Effector memory CD8-positive, alpha-beta T cell (primary cell): ENCODE measurements around the gene CCDC74B.
A peak's percentile ranks its signal among the peaks of the same experiment; 100 is the strongest.
"Not testable (repeated sequence)": the region's sequence is repeated elsewhere in the genome, so short reads cannot be mapped to it uniquely, and the experiment has no call there.

Experiments
- ATAC-seq: fragments of 150-1000 bp; cut with Tn5 transposase; replicated peaks from 2 replicates; pipeline ENCODE4 v1.10.0; 2021; ENCODE audit warnings: mild to moderate bottlenecking, moderate library complexity
- DNase-seq, 3 experiments: peaks; one replicate each; pipeline ENCODE4 v3.0.0; 2021
- H3K27ac Mint-ChIP-seq, 2 donors: one replicate each; pipeline ENCODE4 v1.8.0; 2022; ENCODE audit warnings: mild to moderate bottlenecking in 2 of 2, mixed read lengths in 2 of 2, moderate library complexity in 2 of 2
- H3K27me3 Mint-ChIP-seq, 2 donors: one replicate each; pipeline ENCODE4 v1.8.0; 2022; ENCODE audit warnings: mixed read lengths in 2 of 2
- H3K36me3 Mint-ChIP-seq: one replicate; pipeline ENCODE4 v1.8.0; 2022; ENCODE audit warnings: mild to moderate bottlenecking, moderate library complexity, mixed read lengths; ENCODE audit not compliant: insufficient read depth
- H3K4me1 Mint-ChIP-seq, 2 donors: one replicate each; pipeline ENCODE4 v1.8.0; 2022; ENCODE audit warnings: low read depth in 2 of 2, mixed read lengths in 2 of 2
- H3K4me3 Mint-ChIP-seq, 2 donors: one replicate each; pipeline ENCODE4 v1.8.0; 2022; ENCODE audit warnings: mild to moderate bottlenecking in 2 of 2, mixed read lengths in 2 of 2, moderate library complexity in 2 of 2
- H3K9me3 Mint-ChIP-seq, 2 donors: one replicate each; pipeline ENCODE4 v1.8.0; 2022; ENCODE audit warnings: mixed read lengths in 2 of 2

The CCDC74B gene

DNA sequence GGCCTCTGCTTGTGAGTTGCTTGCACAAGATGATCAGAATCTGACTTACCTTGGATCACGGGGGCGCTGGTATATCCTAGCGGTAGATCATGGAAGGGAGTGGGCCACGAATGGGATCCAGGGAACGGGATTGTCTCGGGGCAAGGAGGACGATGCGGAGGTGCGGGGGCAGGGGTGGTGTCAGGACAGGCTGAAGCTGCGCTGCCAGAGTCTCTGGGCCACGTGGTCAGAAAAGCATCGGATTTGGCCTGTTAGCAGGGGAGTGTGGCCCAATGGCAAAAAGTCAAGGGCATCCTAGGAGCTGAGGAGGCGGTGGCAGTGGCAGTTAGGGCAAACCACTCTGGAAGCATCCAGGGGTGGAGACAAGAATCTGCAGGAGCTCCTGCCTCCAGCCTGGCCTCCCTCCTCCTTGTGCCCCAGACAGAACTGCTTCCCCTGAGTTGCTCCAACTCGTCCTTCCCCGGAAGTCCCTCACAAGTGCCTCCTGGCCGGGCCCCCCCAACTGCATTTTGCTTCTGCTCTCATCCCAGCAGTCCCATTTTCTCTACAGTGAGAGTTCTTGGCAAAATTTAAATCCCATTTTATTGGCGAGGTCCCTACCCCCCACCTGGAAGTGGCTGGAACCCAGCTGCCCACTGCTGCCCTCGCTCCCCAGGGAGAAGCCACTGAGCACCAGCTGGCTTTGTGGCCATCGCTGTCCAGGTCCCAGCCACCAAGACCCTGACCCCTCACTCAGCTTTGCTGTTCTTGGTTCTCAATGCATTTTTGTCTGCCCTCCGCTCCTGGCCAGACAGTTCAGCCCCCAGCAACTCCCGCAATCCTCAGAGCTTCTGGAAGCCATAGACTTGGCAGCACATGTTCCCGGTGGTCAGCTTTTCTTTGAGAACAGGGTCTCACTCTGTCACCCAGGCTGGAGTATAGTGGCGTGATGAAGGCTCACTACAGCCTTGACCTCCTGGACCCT is 5.6 kb upstream of the CCDC74B start:
- Mint-ChIP-seq H3K4me3 (no peak overlapping the region), H3K9me3 (no peaks in the 10 kb centered on the region), H3K27me3 (peaks cover 0 to 9% of the 10 kb centered on the region in 2 donors), H3K27ac (no peak overlapping the region), H3K4me1 (no peaks in the 10 kb centered on the region), H3K36me3 (peaks cover 29% of the 10 kb centered on the region)
- DNase-seq: no peak
- no peak for ATAC-seq

DNA sequence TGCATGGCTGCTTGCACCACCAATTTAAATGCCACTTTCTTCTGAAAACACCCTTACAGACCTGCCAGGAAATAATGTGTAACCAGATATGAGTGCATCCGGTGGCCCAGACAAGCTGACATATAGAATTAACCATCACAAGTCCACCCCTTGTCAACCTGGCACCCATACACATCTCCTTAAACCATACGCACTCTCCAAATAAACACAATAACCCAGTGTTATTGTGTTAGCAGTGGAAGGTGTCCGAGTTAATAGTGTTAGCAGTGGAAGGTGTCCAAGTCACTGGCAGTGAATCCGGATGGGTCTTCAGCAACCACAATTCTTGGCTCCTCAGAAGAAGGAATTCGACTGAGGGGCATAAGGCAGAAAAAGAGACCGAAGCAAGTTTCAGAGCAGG is 3.6 kb upstream of the CCDC74B start:
- not testable (repeated sequence) for H3K4me1 Mint-ChIP-seq, H3K27ac Mint-ChIP-seq, ATAC-seq, DNase-seq, H3K4me3 Mint-ChIP-seq, H3K9me3 Mint-ChIP-seq
- H3K36me3 Mint-ChIP-seq: peaks cover 22% of the 10 kb centered on the region
- H3K27me3 Mint-ChIP-seq: peaks cover 1 to 12% of the 10 kb centered on the region in 2 donors

DNA sequence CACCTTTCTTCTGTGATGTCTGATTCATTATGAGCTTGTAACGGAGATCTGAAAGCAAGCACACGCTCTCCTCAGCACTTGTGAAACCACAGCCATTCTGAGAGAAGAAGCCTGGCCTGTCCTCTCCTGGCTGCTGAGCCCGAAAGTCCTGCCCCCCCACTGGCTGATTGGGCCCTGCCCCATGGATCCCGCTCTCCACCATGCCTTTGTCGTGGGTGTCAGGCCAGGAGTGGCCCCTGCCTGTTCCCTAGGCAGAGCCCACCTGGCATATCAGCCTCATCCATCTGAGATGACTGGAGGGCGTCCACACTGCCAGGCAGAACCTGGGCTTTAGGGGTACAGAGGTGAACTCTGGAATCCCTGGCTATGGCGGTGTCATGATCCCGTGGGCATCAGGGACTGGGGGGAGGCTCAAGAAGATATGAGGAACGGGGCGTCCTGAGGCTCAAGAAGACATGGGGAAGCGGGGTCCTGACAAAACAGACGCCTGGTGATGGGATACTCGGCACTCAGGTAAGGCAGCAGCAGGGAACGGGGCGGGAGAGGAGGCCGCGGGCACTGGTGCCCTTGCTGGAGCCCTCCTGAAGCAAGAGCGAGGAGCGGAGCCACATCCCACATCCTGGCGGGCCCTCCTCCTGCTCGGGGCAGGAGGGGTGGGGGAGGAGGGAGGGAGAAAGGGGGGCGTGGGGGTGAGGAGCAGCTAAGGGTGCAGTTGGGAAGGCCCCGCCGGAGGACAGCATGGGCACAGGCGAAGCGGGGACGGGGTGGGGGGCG is 1.5 kb downstream of the CCDC74B start:
- not testable (repeated sequence) for DNase-seq, H3K9me3 Mint-ChIP-seq, ATAC-seq, H3K36me3 Mint-ChIP-seq
- Mint-ChIP-seq H3K27ac (peak overlapping the region; percentile 66 to 75), H3K4me1 (peaks cover 7 to 11% of the 10 kb centered on the region in 2 donors), H3K4me3 (peak overlapping the region; percentile 81 to 86), H3K27me3 (peaks cover 5 to 19% of the 10 kb centered on the region in 2 donors)

DNA sequence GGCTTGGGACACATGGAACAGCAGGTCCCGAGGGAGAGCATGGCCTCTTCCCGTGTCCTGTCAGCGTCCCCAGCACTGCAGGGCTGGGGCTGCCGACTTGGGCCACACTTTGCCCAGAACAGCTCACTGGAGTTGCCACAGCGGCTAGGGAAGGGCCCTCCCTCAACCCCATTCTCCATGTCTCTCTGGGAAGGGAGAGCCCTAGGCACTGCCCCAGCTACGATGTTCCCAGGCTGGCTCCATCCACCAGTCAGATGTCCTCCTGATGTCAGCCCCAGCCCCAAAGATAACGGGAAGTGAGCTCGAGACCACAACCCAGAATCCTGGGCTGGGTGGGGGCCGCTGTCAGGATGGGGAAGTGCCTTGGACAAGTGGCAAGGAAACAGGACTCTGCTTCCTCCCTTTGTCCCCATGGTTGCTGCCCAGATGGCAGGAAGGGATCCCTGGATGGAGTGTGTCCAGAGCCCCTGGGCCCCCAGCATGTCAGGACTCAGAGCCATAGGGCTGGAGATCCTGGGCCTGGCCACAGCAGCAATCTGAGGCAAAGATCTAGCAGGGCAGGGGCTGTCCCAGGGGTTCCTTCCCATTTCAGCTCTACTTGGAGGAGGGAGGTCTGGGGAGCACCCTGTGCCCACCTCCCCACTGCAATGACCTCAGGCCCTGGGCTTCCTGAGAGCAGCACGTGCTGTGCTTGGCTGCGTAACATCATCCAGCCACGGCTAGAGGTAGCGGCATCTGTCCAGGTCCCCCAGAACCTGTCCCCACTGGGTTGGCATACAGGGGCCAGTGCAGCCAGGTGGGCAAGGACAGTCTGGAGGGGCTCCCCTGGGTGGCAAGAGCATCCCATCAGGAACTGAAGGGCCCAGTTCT is 2.3 kb downstream of the CCDC74B start:
- Mint-ChIP-seq H3K4me3 (peak overlapping the region; percentile 81 to 86), H3K27me3 (peaks cover 5 to 19% of the 10 kb centered on the region in 2 donors)

DNA sequence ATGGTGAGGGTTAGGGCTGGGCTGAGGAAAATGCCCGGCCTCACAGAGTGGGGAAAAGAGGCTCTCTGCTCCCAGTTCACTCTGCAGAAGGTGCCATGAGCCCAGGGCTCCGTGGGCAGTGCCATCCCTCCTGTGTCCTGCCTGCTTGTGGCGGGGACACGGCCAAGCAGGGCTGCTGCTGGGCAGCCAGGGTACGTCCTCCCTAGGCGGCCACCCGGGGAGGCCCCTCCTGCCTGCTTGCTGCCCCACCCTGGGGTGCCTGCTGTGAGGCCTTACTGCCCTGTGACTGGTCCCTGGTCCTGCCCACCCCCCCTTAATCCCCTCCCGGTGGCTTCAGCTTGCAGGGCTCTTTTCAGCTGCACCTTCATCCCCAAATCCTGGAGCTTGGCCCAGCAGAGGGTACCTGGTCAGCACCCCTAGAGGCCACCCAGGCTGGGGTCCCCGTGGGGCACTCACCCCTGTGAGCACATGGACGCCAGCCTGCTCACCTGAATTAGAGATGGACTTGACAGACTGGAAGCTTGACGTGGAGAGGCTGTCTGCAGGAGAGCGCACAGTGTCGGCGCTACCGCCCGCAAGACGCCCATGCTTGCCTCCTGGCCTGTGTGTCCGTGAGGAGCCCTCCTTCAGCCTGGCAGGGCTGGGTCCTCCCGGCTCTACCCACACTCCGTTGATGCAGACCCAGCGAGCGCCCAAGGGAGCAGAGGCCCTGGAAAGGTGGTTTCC is 3.1 kb downstream of the CCDC74B start:
- H3K9me3 Mint-ChIP-seq, H3K27ac Mint-ChIP-seq, DNase-seq, H3K36me3 Mint-ChIP-seq, ATAC-seq, H3K4me3 Mint-ChIP-seq: not testable (repeated sequence)
- Mint-ChIP-seq H3K27me3 (peaks cover 5 to 19% of the 10 kb centered on the region in 2 donors), H3K4me1 (peaks cover 7 to 11% of the 10 kb centered on the region in 2 donors)

More for the DNA sequence above, 2.3 kb downstream of the CCDC74B start:
- not testable (repeated sequence) for ATAC-seq, H3K9me3 Mint-ChIP-seq, H3K36me3 Mint-ChIP-seq, DNase-seq
- H3K4me1 Mint-ChIP-seq: peaks cover 7 to 11% of the 10 kb centered on the region in 2 donors
- peak overlapping the region; percentile 66 to 75 for H3K27ac Mint-ChIP-seq

DNA sequence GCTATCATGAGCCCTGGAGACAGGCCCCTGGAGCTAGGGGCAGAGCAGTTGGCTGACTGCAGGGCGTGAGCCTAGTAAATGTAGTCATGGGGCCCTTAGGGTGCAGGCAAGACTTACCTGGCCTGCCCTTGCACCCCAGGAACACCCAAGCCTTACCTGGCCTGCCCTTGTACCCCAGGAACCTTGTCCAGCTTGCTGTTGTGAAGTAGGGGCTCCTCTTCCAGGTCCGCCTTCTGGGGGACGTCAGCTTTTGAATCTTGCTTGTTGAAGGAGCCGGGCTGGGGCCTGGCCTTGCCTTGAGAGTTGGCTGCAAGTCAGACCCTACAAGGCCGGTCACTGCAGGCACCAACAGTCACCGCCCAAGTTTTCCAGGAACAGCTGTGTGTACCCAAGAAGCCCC is 3.9 kb downstream of the CCDC74B start:
- ATAC-seq, H3K9me3 Mint-ChIP-seq, H3K36me3 Mint-ChIP-seq, H3K4me3 Mint-ChIP-seq, H3K27ac Mint-ChIP-seq, DNase-seq: not testable (repeated sequence)
- H3K27me3 Mint-ChIP-seq: peaks cover 5 to 13% of the 10 kb centered on the region in 2 donors
- H3K4me1 Mint-ChIP-seq: peaks cover 7 to 11% of the 10 kb centered on the region in 2 donors

DNA sequence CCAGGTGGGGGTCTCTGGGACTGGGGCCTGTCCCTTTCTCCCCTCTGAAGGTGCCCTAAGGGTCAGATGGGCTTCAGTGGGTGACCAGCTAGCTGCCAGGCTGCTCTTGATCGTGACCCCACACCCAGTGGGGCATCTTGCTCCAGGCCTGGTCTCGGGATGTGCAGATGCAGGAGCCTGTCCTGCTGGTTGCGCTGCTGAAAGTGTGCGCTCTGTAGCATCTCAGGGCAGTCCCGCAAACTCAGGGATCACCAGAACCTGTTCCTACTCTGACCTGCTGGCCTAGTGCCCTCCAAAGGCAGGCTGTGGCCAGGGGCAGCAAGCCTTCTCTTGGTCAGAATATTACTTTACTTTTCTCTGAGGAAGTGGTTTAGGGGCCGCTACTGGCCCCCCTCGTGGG is 4.4 kb downstream of the CCDC74B start:
- H3K4me3 Mint-ChIP-seq, ATAC-seq, H3K9me3 Mint-ChIP-seq, DNase-seq, H3K27me3 Mint-ChIP-seq, H3K36me3 Mint-ChIP-seq, H3K27ac Mint-ChIP-seq: not testable (repeated sequence)
- H3K4me1 Mint-ChIP-seq: peaks cover 7 to 11% of the 10 kb centered on the region in 2 donors

DNA sequence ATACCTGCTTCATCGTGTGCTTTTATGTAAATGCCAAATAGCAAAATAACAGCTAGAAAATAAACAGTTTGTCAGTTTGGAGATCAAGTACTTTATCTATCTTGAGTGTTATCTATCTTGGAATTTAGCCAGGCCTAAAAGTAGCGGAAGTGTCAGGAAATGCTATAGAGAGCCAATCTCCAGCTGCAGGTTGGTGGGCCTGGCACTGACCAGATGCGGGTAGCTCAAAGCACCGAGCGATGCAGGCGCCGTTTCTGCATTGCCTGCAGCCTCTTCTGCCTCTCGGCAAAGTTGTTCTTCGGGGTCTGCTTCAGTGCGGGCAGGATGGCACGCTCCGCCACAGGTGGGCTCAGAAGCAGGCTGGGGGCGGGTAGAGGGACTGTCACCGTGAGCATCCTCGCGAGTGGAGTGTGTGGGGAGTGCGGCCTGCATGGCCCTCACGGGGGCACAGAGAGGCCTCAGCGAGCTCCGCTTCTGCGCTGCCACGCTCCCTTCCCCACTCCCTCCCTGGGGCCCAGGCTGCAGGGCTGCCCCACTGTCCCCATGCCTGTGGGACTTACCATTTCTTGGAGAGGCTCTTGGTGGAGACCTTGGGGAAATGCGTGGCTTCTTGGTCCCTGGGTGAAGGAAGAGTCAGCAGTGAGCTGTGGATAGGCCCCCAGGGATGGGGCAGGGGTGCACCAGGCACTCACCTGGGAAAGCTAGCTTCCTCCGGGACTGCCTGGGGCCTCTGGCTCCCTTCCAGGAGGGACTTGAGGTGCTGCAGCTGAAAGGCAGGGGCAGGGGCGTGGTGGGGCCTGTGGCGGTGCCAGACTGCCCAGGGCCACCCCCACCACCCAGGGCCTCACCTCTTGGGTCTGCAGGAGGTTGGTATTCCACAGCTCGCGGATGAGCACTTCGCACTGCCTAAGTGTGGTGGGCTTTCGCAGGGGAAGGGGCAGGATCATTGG is 5.3 kb downstream of the CCDC74B start:
- not testable (repeated sequence) for H3K27me3 Mint-ChIP-seq, H3K27ac Mint-ChIP-seq, H3K9me3 Mint-ChIP-seq, H3K36me3 Mint-ChIP-seq, ATAC-seq, H3K4me1 Mint-ChIP-seq, DNase-seq, H3K4me3 Mint-ChIP-seq

DNA sequence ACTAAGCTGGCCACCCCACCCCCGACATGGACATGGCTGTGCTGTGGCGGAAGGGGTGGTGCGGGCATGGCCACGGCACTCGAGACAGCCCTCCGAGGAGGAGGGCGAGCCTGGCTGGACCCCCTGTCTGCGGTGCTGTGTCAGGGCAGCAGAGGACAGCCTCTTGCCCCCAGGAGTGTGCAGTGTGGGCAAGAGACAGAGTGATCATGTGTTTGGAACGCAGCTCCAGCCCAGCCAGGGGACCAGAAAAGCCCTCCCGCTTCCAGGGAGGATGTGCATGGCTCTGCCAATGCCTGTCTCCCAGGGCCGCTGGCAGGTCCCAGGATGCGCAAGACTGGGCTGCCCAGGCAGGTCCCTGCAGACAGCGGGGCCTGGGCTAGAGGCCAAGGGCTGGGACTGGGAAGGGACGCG is 6.1 kb downstream of the CCDC74B start:
- not testable (repeated sequence) for H3K9me3 Mint-ChIP-seq, ATAC-seq, H3K36me3 Mint-ChIP-seq, DNase-seq, H3K27ac Mint-ChIP-seq, H3K27me3 Mint-ChIP-seq, H3K4me3 Mint-ChIP-seq, H3K4me1 Mint-ChIP-seq

DNA sequence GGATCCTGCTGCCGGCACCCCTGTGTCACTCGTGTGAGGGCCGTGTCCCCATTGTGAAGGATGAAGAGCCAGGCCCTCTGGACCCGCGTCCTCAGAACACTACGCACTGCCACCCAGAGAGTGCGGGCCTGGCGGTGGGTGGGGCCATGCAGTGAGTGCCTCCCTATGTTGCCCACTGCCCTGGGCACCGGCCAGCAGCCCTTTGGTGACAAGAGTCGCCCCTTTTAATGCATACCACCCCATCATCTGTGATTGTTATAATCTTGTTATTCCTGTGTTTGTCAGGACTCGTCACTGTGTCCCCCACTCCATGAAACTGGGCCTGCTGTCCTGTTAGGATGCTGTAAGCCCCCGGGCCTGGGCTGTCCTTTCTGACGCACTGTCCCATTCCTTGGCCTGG is 6.6 kb downstream of the CCDC74B start:
- ATAC-seq, H3K27ac Mint-ChIP-seq, H3K36me3 Mint-ChIP-seq, H3K9me3 Mint-ChIP-seq, H3K4me1 Mint-ChIP-seq, H3K27me3 Mint-ChIP-seq, H3K4me3 Mint-ChIP-seq, DNase-seq: not testable (repeated sequence)

DNA sequence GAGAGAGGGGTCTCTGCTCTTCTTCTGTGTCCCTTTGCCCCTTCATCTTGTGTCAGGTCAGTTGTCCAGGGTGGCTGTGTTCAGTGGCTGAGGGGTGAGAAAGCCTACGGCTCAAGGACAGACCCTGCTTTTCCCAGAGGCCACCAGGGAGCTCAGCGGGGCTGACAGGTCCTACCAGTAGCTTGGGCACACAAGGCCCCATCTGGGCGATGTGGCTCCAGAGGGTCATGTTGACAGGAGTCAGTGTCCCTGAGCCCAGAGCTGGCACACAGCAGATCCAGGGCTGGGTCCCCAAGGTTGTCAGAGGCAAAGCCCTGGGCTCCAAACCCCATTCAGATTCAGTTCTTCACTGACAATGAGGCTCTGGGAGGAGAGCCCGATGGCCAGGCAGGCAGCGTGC is 7.8 kb downstream of the CCDC74B start:
- H3K36me3 Mint-ChIP-seq, H3K4me1 Mint-ChIP-seq, H3K27ac Mint-ChIP-seq, H3K27me3 Mint-ChIP-seq, H3K9me3 Mint-ChIP-seq, DNase-seq, ATAC-seq, H3K4me3 Mint-ChIP-seq: not testable (repeated sequence)

DNA sequence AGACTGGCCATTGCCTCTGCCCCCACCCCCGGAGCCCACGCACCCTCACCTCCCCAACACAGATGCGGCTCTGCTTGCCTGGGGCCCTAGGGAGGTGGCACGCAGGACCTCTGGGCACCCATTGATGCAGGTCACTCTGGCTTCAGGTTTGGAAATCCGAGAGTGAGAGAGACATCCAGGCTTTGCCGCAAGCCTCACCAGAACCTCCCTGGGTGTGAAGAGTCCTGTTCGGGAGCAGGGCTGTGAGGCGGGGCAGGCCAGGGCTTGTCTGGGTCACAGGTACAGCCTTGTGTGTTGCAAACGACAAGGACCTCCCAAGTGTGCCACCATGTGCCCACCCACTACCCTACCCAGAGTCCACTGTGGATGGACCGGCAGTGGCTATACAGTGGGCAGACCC is 8.4 kb downstream of the CCDC74B start:
- not testable (repeated sequence) for H3K27me3 Mint-ChIP-seq, H3K9me3 Mint-ChIP-seq, H3K4me3 Mint-ChIP-seq, H3K27ac Mint-ChIP-seq, ATAC-seq, DNase-seq, H3K36me3 Mint-ChIP-seq, H3K4me1 Mint-ChIP-seq
